SHP77 treated with DMSO at 0.1 percent for 48 hours (cell line): ENCODE results near the gene RBL2.
"Not testable (repeated sequence)": the region's sequence is repeated elsewhere in the genome, so short reads cannot be mapped to it uniquely, and the experiment has no call there.

Experiments
- DNase-seq: peaks from one replicate; lab custom pipeline; 2025; lab: John Stamatoyannopoulos, UW

The RBL2 gene

DNA sequence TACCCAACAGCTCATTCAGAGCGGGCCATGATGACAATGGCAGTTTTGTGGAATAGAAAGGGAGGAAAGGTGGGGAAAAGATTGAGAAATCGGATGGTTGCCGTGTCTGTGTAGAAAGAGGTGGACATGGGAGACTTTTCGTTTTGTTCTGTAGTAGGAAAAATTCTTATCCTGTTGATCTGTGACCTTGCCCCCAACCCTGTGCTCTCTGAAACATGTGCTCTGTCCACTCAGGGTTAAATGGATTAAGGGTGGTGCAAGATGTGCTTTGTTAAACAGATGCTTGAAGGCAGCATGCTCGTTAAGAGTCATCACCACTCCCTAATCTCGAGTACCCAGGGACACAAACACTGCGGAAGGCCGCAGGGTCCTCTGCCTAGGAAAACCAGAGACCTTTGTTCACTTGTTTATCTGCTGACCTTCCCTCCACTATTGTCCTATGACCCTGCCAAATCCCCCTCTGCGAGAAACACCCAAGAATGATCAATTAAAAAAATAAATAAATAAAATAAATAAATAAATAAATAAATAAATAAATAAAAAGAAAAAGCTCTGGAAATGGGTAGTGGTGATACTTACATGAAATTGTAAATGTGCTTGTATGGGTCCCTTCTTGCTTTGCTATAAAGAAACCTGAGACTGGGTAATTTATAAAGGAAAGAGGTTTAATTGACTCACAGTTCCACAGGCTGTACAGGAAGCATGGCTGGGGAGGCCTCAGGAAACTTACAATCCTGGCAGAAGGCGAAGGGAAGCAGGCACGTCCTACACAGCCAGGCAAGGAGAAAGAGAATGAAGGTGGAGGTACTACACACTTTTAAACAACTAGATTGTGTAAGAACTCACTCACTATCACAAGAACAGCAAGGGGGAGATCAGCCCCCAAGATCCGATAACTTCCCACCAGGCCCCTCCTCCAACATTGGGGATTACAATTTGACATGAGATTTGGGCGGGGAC, 105.8 kb downstream of the RBL2 start:
- not testable (repeated sequence) for DNase-seq
